ENCODE results near the gene ROCK2. TPM values are rescaled to one million over a fixed set of nuclear protein-coding genes. Genes with fewer than 3 reads are reported as not detected.

The ROCK2 gene
- total RNA-seq, 4 donors from 2014 or later, result 127 to 571 (median 186) TPM

DNA sequence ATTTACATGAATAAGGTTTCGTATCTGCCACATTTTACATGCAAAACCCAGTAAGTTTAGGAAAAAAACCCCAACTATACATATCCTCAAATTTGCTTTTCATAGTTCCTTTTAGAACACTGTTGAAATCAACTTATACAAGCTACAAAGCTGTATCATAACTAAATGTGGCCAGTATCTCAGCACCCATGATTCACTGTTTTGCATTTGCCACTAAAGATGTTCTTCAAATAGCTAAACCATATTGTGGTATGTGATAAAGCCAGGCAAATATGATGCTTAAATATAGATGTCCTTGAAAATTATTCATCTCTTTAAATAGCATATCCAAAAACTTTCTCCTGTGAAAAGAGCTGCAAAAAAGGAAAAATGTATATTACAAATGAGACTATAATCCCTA, 29.9 kb downstream of the ROCK2 start:
- TF ChIP-seq, protein P1, sequence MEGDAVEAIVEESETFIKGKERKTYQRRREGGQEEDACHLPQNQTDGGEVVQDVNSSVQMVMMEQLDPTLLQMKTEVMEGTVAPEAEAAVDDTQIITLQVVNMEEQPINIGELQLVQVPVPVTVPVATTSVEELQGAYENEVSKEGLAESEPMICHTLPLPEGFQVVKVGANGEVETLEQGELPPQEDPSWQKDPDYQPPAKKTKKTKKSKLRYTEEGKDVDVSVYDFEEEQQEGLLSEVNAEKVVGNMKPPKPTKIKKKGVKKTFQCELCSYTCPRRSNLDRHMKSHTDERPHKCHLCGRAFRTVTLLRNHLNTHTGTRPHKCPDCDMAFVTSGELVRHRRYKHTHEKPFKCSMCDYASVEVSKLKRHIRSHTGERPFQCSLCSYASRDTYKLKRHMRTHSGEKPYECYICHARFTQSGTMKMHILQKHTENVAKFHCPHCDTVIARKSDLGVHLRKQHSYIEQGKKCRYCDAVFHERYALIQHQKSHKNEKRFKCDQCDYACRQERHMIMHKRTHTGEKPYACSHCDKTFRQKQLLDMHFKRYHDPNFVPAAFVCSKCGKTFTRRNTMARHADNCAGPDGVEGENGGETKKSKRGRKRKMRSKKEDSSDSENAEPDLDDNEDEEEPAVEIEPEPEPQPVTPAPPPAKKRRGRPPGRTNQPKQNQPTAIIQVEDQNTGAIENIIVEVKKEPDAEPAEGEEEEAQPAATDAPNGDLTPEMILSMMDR (IDR thresholded peaks at IDR 0.05; ENCODE audit: low read depth), result no peak

DNA sequence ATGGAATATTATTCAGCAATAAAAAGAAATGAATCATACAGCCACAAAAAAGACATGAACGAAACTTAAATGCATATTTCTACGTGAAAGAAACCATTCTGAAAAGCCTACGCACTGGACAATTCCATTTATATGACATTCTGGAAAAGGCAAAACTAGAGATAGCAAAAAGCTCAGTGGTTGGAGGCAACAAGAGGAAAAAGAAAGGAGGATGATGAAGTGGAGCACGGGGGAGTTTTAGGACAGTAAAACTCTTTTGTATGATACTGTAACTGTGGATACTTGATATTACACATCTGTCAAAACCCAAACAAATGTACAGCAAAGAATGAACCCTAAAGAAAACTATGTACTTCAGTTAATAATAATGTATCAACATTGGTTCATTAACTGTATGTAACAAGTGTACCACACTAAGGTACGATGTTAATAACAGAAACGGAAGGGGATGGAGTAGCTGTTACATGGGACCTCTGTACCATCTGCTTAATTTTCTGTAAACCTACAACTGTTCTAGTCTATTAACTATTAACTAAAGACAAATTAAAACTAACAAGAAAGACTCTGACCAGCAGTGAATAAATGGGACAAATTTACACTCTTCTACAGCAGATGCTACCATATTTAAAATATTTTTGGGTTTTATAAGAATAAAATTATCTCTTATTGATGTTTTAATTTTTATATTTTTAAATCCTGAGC, 31.5 kb downstream of the ROCK2 start:
- TF ChIP-seq, protein P1 (IDR thresholded peaks at IDR 0.05; ENCODE audit: low read depth), result no peak

DNA sequence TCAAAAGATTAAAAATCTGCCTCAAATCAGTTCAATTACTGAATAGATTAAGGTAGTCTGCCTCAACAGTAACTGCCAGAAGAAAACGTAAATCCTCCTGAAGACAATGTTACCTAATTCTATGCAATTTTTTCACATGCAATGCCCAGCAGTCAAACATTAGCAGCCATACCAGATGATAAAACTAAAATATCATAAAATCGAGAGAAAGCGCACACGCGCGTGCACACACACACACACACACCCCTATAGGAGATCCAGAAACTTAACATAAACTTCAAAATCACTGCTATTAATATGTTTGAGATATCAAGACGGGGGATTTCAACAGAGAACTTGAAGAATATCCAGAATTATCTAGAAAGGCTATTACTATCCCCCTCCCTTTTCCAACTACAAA, 32.9 kb downstream of the ROCK2 start:
- TF ChIP-seq, protein P1 (IDR thresholded peaks at IDR 0.05; ENCODE audit: low read depth), result no peak

DNA sequence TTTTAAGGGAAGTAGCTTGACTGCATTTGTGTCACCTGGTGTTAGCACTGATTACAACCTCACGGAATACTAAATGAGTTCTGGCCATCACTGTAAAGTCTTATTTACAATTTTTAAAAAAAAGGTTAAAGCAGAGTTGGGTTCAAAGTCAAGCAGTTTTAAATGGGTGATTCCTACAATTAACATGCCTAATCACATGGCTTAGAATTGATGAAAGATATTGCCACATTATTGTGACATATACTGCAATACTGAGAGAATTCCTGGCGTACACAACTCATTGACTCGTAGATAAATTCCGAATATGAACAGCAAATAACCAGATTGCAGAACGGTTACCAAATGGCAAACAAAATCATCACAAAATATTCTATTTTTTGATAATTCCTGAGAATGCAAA, 34.2 kb downstream of the ROCK2 start:
- TF ChIP-seq, protein P1 (IDR thresholded peaks at IDR 0.05; ENCODE audit: low read depth), result no peak

DNA sequence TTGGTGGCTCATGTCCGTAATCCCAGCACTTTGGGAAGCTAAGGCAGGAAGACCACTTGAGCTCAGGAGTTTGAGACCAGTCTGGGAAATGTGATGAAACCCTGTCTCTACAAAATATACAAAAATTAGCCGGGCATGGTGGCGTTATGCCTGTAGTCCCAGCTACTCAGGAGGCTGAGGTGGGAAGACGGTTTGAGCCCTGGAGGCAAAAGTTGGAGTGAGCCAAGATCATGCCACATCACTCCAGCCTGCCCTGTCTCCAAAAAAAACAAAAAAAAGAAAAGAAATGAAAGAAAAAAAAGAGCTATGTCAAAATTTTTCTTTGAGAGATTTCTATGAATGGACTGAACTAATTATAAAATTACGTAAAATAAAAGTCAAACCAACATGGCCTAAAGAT, 34.7 kb downstream of the ROCK2 start:
- TF ChIP-seq, protein P1 (IDR thresholded peaks at IDR 0.05; ENCODE audit: low read depth), result no peak

DNA sequence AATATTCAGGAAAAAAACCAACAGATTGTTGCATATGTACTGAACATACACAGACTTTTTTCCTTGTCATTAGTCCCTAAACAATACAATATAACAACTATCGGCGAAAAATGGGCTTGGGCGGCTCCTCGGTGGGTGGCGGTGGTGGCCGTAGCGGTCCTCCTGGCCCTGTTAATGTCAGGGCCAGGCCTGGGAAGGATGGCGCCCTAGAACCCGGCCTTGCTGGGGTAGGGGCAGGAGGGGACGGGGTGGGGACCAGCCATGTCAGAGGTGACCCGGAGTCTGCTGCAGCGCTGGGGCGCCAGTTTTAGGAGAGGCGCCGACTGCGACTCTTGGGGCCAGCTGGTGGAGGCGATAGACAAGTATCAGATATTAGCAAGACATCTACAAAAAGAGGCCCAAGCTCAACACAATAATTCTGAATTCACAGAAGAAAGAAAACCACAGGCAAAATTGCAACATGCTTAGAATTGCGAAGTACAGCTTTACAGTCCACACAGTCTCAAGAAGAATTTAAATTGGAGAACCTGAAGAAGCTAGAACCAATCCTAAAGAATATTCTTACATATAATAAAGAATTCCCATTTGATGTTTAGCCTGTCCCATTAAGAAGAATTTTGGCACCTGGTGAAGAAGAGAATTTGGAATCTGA, 36.5 kb downstream of the ROCK2 start:
- TF ChIP-seq, protein P1 (IDR thresholded peaks at IDR 0.05; ENCODE audit: low read depth), result no peak

DNA sequence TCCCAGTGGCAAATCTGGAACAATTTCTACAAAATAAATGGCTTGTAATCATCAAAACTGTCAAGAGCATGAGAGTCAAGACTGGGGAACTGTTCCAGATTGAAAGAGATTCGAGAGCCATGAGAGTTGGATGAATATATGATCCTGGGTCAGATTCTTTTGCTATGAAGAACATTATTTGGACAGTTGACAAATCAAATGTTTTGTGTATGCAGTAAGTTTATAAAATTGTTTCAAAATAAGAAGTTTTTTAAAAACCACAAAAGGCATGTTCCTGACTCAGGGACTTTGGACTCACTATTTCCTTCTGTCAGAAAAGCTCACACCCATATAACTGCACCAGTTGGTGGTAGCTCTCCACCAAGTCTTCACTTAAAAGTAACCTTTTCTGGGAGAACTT, 38.5 kb downstream of the ROCK2 start:
- TF ChIP-seq, protein P1 (IDR thresholded peaks at IDR 0.05; ENCODE audit: low read depth), result no peak

All from subcutaneous adipose tissue (tissue), 4 donors.